GM12873 (cell line): ENCODE results near the gene E2F4.

Experiments used
- CTCF ChIP-seq: IDR thresholded peaks from 2 replicates; pipeline ENCODE4 v1.5.1; 2012; ENCODE audit warnings: low read depth, mild to moderate bottlenecking, moderate library complexity, low read length, control low read depth; ENCODE audit not compliant: insufficient read depth; ENCODE audit errors: missing control alignments

Gene E2F4

GRCh38 chr16:67206129-67206837 is 14.3 kb downstream of the E2F4 start:
- TF ChIP-seq CTCF: no peak

GRCh38 chr16:67206838-67207248 is 14.9 kb downstream of the E2F4 start:
- no peak for TF ChIP-seq CTCF

- TF ChIP-seq CTCF: no peak
Measured at GRCh38 chr16:67207249-67208091, 15.5 kb downstream of the E2F4 start.

GRCh38 chr16:67208154-67208896 is 16.4 kb downstream of the E2F4 start:
- TF ChIP-seq CTCF: no peak

- no peak for TF ChIP-seq CTCF
Measured at GRCh38 chr16:67209565-67209964, 17.6 kb downstream of the E2F4 start.

- no peak for TF ChIP-seq CTCF
Measured at GRCh38 chr16:67210069-67210937, 18.3 kb downstream of the E2F4 start.
